ENCODE measurements around the gene CD2.
A peak's percentile ranks its signal among the peaks of the same experiment; 100 is the strongest.

Gene CD2

DNA sequence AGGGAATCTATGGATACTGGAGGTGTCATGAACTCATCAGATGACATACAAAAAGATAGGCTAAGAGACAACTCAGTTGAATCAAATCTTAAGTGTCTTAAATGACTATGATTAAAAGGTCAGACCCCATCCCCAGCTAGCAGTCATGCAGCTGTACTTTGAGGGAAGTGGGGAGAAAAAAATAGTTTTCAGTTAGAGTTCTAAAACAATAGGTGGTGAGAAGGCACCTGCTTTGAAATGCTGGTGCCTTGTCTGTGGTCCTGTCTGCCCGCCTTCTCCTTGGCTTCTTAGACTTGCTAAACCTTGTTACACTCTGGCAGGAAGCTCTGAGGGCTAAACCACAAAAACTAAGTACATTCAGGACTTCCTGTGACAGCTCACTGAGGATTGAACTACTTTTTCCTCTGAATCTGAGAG, 15.3 kb downstream of the CD2 start:
- DNase-seq: peak; percentile 20
- Mint-ChIP-seq H3K27me3 (peaks cover 0 to 4% of the 10 kb centered on the region in 2 donors), H3K4me1 (peaks cover 20% of the 10 kb centered on the region in 2 donors), H3K36me3 (peaks cover 0 to 2% of the 10 kb centered on the region in 2 donors), H3K9me3 (peaks cover 0 to 4% of the 10 kb centered on the region in 2 donors), H3K4me3 (peak overlapping the region in 1 of 2 donors; percentile 25), H3K27ac (peak overlapping the region; percentile 79)
- peak; percentile 87 to 90 for ATAC-seq (replicated peaks)

DNA sequence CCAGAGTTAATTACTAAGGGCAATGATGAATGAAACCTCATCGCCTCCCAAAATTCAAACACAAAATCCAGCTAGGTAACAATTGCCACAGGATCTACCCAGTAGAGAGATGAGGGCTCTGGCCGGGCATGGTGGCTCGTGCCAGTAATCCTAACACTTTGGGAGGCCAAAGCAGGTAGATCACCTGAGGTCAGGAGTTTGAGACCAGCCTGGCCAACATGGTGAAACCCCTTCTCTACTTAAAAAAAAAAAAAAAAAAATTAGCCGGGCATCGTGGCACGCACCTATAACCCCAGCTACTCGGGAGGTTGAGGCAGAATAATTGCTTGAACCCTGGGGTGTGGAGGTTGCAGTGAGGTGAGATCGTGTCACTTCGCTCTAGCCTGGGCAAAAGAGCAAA, 15.8 kb downstream of the CD2 start:
- Mint-ChIP-seq H3K27ac (peak overlapping the region; percentile 79), H3K9me3 (peaks cover 0 to 4% of the 10 kb centered on the region in 2 donors), H3K27me3 (peaks cover 0 to 4% of the 10 kb centered on the region in 2 donors), H3K36me3 (peaks cover 0 to 2% of the 10 kb centered on the region in 2 donors), H3K4me1 (peaks cover 20% of the 10 kb centered on the region in 2 donors), H3K4me3 (peak overlapping the region in 1 of 2 donors; percentile 13)
- ATAC-seq (replicated peaks): peak in 1 of 2 donors; percentile 7
- no peak for DNase-seq

DNA sequence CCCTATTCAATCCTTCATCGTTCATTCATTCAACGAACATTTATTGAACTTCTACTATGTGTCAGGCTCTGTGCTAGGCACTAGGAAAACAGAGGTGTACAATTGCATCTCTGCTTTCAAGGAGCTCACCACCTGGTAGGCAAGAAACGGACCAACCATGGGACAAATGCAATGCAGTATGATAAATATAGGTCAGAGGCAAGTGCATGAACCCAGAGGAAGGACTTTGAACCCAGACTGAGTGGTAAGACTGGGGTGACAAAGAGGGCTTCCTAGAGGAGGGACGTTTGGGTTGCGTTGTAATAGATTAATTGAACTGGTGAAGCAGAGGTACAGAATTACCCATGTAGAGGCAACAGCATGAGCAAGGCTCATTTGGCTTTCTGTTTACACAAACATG, 16.4 kb downstream of the CD2 start:
- Mint-ChIP-seq H3K9me3 (peaks cover 0 to 4% of the 10 kb centered on the region in 2 donors), H3K36me3 (peaks cover 0 to 2% of the 10 kb centered on the region in 2 donors)
- no peak for DNase-seq

DNA sequence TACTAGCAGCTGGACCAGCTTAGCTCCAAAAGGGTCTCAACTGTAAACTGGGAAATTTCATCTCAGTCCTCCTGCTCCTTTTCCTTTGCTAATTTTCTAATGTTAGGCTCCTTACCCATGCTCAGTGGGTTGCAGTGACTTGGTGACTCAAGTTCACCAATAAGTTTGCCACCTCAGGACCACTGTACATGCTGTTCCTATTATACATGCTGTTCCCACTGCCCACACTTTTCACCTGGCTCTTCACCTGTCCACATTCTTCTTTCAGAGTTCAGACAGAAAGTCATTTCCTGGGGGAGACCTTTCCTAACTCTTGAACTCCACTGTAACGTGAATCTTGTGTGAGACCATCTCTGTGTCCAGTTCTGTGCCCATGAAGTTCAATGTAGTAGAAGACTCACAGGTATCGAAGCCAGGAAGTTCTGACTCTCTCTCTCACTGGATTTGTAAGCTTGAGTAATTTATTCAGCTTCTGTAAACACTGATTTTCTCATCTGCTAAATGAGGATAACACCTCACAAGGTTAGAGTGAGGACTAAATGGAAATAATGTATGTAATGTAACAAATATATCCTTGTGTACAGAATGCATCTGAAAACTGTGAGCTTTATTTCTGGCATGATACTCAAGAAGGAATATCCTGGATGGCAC, 17.9 kb downstream of the CD2 start:
- H3K9me3 Mint-ChIP-seq: peaks cover 0 to 4% of the 10 kb centered on the region in 2 donors
- no peak for DNase-seq
- H3K4me1 Mint-ChIP-seq: peaks cover 20% of the 10 kb centered on the region in 2 donors
- no peak overlapping the region for H3K27ac Mint-ChIP-seq
- H3K4me3 Mint-ChIP-seq: no peak overlapping the region
- peaks cover 0 to 2% of the 10 kb centered on the region in 2 donors for H3K36me3 Mint-ChIP-seq
- ATAC-seq (replicated peaks): no peak
- no peaks in the 10 kb centered on the region for H3K27me3 Mint-ChIP-seq

More for the DNA sequence above, 16.4 kb downstream of the CD2 start:
- no peak for ATAC-seq (replicated peaks)
- H3K27me3 Mint-ChIP-seq: peaks cover 0 to under 1% of the 10 kb centered on the region in 2 donors
- H3K4me3 Mint-ChIP-seq: no peak overlapping the region
- peaks cover 20% of the 10 kb centered on the region in 2 donors for H3K4me1 Mint-ChIP-seq
- no peak overlapping the region for H3K27ac Mint-ChIP-seq

DNA sequence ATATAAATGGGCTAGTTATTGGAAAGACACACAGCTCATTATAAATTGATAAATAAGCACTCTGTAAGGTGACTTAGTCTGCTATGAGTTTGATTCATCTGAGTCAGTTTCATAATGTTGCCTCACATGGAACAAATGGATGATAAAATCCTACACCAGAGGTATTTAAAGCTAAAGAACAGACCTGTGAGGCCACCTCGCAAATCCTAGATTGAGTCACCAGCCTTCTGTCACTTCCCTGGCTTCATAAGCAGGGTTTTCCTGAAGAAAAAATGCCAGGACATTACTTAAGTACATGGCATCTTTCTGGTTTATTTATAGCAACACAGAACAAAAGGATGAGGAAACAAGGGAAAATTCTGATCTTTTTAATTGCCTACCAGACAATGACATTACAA, 18.4 kb downstream of the CD2 start:
- H3K4me1 Mint-ChIP-seq: peaks cover 20% of the 10 kb centered on the region in 2 donors
- H3K36me3 Mint-ChIP-seq: peaks cover 0 to 2% of the 10 kb centered on the region in 2 donors
- ATAC-seq (replicated peaks) (no peak), DNase-seq (no peak)
- no peaks in the 10 kb centered on the region for H3K27me3 Mint-ChIP-seq
- no peak overlapping the region for H3K27ac Mint-ChIP-seq
- H3K9me3 Mint-ChIP-seq: peaks cover 0 to 4% of the 10 kb centered on the region in 2 donors
- H3K4me3 Mint-ChIP-seq: no peak overlapping the region

DNA sequence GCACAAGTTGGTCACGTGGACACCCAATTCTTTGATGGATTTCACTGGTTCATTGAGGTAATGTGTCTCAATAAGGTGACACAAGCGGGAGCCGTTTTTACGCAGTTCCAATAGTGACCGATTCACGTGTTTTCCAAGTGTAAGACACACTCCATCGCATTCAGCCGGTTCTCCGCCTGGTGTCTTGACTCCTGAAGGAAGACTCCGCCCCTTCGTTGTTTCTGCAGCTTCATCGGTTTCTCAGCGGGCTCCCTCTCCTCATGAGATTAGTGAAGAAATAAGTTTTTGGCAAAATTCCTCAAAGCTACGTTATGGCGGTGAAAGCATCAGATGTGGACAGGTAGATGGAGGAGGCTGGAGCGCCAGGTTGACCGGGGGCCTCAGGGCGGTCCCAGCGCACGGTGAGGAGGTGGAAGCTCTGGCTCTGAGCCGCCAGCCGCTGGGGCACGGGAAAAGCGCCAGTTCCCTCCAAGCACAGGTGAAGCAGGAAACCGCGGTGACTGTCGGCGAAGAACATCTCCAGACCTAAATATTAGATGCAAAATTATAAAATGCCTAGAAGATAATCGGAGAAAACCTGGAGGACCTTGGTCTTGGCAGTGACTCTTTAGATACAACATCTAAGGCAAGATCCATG, 21.0 kb downstream of the CD2 start:
- no peaks in the 10 kb centered on the region for H3K27me3 Mint-ChIP-seq
- no peak overlapping the region for H3K4me3 Mint-ChIP-seq
- H3K9me3 Mint-ChIP-seq: peaks cover 0 to 4% of the 10 kb centered on the region in 2 donors
- H3K36me3 Mint-ChIP-seq: no peaks in the 10 kb centered on the region
- ATAC-seq (replicated peaks): no peak
- peaks cover 0 to 6% of the 10 kb centered on the region in 2 donors for H3K4me1 Mint-ChIP-seq
- H3K27ac Mint-ChIP-seq: no peak overlapping the region
- no peak for DNase-seq

DNA sequence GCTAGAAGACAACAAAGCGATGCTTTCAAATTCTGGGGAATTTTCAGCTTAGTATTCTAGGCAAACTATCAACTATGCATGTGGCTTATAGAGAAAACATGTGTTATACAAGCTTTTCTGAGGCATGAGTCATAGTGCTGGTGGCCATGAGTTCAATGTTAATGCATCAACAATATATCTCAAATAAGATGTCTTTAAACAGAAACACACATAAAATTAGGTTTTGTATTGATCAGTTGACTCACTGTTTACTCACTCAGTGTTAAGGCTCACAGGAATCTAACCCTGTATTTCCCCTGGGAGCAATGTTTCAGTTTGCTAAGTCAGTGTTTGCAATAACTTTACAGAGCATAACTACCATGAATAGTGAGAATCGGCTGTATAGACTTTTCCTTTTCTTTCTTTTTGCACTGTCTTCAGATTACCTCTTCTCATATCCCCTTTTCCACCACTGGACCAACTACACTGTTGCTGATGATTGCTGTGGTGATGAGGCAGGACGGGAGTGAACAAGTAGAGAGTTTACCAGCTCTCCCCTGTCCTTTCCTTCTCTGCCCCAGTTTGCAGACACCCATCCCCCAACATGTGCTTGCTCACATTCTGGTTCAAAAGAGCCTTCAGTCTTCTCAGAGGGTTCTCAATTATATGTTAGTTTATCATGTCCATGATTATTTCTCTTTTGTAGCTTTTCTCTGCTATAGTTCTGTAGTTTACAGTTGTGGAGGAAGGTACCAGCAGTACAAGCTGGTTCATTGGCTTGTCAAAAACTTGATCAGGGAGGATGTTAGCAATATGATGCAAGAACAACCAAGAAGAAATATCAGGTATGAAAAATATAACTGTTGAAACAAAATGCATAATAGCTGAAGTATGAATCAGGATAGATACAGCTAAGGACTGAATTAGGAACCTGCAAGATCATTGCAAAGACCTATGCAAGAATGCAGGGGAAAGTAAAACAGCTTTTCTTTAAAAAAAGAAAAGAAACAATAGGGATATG, 23.9 kb downstream of the CD2 start:
- no peaks in the 10 kb centered on the region for H3K36me3 Mint-ChIP-seq
- DNase-seq (no peak), ATAC-seq (replicated peaks) (peak in 1 of 2 donors; percentile 45)
- H3K9me3 Mint-ChIP-seq: peaks cover 0 to 4% of the 10 kb centered on the region in 2 donors
- H3K27me3 Mint-ChIP-seq: no peaks in the 10 kb centered on the region
- no peak overlapping the region for H3K4me3 Mint-ChIP-seq
- H3K4me1 Mint-ChIP-seq: peaks cover 0 to 2% of the 10 kb centered on the region in 2 donors
- H3K27ac Mint-ChIP-seq: no peak overlapping the region

DNA sequence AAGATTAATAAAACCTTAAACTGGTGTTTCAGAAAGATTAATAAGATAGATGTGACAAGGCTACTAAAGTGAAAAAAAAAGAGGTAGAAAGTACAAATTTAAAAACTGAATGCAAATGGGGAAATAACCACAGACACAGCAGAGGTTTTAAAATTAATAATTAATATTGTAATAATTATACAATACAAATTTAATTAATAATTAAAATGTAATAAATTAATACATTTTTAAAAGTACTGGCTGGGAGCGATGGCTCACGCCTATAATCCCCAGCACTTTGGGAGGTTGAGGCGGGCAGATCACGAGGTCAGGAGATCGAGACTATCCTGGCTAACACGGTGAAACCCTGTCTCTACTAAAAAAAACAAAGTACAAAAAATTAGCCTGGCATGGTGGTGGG, 26.8 kb downstream of the CD2 start:
- no peak for ATAC-seq (replicated peaks)
- peaks cover 5 to 9% of the 10 kb centered on the region in 2 donors for H3K4me1 Mint-ChIP-seq
- no peaks in the 10 kb centered on the region for H3K36me3 Mint-ChIP-seq

DNA sequence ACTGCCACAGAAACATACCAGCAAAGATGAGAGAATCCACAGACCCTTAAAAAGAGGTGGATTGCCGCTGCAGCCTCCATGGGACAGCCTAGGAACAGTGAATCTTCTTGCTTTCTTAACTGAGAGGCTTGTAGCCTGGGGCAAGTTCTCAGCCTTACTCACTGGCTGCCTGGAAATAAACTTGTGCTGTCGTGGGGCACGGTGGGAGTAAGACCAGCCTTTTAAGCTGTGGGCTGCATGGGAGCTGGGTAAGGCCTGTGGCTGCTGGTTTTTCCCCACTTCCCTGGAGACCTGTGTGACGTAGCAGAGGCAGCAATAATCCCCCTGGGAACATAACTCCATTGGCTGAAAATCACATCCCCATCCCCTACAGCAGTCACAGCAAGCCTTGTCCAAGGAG, 30.8 kb downstream of the CD2 start:
- peaks cover 5 to 6% of the 10 kb centered on the region in 2 donors for H3K9me3 Mint-ChIP-seq
- H3K27ac Mint-ChIP-seq: no peak overlapping the region
- H3K36me3 Mint-ChIP-seq: no peaks in the 10 kb centered on the region
- no peaks in the 10 kb centered on the region for H3K27me3 Mint-ChIP-seq
- H3K4me3 Mint-ChIP-seq: no peak overlapping the region
- ATAC-seq (replicated peaks) (peak; percentile 33 to 81), DNase-seq (no peak)
- peaks cover 7 to 10% of the 10 kb centered on the region in 2 donors for H3K4me1 Mint-ChIP-seq

More for the DNA sequence above, 26.8 kb downstream of the CD2 start:
- H3K9me3 Mint-ChIP-seq: peaks cover 4% of the 10 kb centered on the region in 2 donors
- no peak for DNase-seq
- no peaks in the 10 kb centered on the region for H3K27me3 Mint-ChIP-seq
- H3K27ac Mint-ChIP-seq: no peak overlapping the region
- H3K4me3 Mint-ChIP-seq: no peak overlapping the region

DNA sequence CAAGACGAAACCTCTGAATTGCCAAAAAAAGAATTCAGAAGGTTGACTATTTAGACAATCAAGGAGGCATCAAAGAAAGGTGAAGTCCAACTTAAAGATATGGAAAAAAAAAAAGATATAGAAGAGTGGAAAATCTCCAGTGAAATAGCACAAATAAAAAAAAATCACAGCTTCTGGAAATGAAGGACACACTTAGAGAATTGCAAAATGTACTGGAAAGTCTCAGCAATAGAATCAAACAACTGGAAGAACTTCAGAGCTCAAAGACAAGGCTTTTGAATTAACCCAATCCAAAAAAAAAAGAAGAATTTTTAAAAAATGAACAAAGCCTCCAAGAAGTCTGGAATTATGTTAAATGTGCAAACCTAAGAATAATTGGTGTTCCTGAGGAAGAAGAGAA, 31.8 kb downstream of the CD2 start:
- Mint-ChIP-seq H3K27me3 (no peaks in the 10 kb centered on the region), H3K4me1 (peaks cover 7 to 10% of the 10 kb centered on the region in 2 donors), H3K27ac (no peak overlapping the region), H3K36me3 (no peaks in the 10 kb centered on the region), H3K4me3 (no peak overlapping the region), H3K9me3 (peaks cover 5 to 6% of the 10 kb centered on the region in 2 donors)
- DNase-seq (no peak), ATAC-seq (replicated peaks) (no peak)

DNA sequence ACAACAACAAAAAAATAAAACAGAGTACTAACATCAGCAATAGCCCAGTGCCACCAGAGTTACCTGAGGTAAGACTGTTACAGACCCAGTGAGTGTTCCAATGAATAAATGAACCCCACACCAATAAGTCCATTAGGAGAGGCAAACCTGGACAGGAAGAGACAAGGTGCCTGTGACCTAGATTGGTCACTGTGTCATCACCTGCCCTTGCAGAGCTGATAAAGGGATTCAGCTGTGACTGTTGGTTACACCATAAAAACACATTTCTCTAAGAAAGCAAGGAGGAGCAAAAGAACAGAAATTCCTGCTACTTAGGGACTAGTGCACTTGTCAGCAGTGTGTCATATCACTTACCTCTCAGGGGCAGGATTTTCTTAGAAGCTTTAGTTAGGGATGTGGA, 37.5 kb downstream of the CD2 start:
- H3K27ac Mint-ChIP-seq: peak overlapping the region; percentile 25
- DNase-seq (no peak), ATAC-seq (replicated peaks) (no peak)
- peaks cover 0 to 1% of the 10 kb centered on the region in 2 donors for H3K9me3 Mint-ChIP-seq
- H3K36me3 Mint-ChIP-seq: no peaks in the 10 kb centered on the region
- H3K4me1 Mint-ChIP-seq: peaks cover 13 to 26% of the 10 kb centered on the region in 2 donors
- no peak overlapping the region for H3K4me3 Mint-ChIP-seq
- H3K27me3 Mint-ChIP-seq: no peaks in the 10 kb centered on the region

DNA sequence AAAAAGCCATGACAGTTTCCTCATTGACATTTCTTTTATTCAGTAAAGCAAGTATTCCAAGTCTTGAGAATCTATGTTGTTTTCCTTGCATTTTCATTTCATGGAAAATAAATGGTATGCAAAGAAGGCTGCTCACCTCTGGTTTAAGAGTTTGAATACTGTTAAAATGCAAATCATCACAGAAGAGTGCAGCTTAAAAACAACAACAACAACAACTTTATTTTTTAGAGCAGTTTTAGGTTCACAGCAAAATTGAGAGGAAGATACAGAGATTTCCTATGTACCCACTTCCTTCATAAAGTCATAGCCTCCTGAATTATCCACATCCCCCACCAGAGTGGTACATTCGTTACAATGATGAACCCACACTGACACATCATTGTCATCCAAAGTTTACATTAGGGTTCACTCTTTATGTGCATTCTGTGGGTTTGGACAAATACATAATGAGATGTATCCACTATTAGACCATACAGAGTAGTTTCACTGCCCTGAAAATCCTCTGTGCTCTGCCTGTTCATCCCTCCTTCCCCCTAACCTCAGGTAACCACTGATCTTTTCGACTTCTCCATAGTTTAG, 39.2 kb downstream of the CD2 start:
- no peaks in the 10 kb centered on the region for H3K36me3 Mint-ChIP-seq
- ATAC-seq (replicated peaks) (no peak), DNase-seq (no peak)
- H3K4me1 Mint-ChIP-seq: peaks cover 13 to 26% of the 10 kb centered on the region in 2 donors
- no peak overlapping the region for H3K4me3 Mint-ChIP-seq
- H3K27ac Mint-ChIP-seq: no peak overlapping the region
- peaks cover 0 to 1% of the 10 kb centered on the region in 2 donors for H3K9me3 Mint-ChIP-seq
- no peaks in the 10 kb centered on the region for H3K27me3 Mint-ChIP-seq

DNA sequence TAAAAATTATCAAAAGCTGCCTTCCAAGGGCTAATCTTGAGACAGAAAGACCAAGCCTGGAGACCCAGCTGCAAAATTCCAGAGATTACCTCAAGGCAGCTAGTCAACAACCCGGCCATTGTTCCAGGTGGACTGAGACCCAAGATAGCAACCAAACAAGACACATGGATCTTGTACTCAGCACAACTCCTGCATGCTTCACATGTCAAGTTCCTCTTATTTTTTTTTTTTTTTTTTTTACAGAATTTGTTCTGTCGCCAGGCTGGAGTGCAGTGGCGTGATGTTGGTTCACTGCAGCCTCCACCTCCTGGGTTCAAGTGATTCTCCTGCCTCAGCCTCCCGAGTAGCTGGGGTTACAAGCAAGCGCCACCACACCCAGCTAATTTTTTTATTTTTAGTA, 40.1 kb downstream of the CD2 start:
- Mint-ChIP-seq H3K4me3 (peak overlapping the region in 1 of 2 donors; percentile 2), H3K27ac (peak overlapping the region; percentile 37), H3K27me3 (no peaks in the 10 kb centered on the region), H3K4me1 (peaks cover 13 to 21% of the 10 kb centered on the region in 2 donors), H3K9me3 (peaks cover 0 to 1% of the 10 kb centered on the region in 2 donors), H3K36me3 (no peaks in the 10 kb centered on the region)
- DNase-seq (no peak), ATAC-seq (replicated peaks) (peak; percentile 29 to 30)
